ENCODE measurements around the gene SDHAF1.

- TF ChIP-seq, protein P1, sequence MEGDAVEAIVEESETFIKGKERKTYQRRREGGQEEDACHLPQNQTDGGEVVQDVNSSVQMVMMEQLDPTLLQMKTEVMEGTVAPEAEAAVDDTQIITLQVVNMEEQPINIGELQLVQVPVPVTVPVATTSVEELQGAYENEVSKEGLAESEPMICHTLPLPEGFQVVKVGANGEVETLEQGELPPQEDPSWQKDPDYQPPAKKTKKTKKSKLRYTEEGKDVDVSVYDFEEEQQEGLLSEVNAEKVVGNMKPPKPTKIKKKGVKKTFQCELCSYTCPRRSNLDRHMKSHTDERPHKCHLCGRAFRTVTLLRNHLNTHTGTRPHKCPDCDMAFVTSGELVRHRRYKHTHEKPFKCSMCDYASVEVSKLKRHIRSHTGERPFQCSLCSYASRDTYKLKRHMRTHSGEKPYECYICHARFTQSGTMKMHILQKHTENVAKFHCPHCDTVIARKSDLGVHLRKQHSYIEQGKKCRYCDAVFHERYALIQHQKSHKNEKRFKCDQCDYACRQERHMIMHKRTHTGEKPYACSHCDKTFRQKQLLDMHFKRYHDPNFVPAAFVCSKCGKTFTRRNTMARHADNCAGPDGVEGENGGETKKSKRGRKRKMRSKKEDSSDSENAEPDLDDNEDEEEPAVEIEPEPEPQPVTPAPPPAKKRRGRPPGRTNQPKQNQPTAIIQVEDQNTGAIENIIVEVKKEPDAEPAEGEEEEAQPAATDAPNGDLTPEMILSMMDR (IDR thresholded peaks at IDR 0.05 in 2 of 3, conservative IDR thresholded peaks at IDR 0.05 in 1 of 3; ENCODE audit: borderline replicate concordance in 1 of 3, insufficient read depth in 1 of 3, low read depth in 2 of 3, low read length in 2 of 3), result no peak
- TF ChIP-seq ELF1 (IDR thresholded peaks at IDR 0.05; ENCODE audit: borderline replicate concordance, low read depth) (no peak), EZH2 (IDR thresholded peaks at IDR 0.05) (no peak), MAX (IDR thresholded peaks at IDR 0.05) (no peak), ZBTB33 (IDR thresholded peaks at IDR 0.05; ENCODE audit: extremely low read depth, insufficient replicate concordance, low read length) (no peak), POLR2A (IDR thresholded peaks at IDR 0.05; ENCODE audit: borderline replicate concordance, extremely low read depth, insufficient read depth, insufficient read length) (no peak), CBX3 (IDR thresholded peaks at IDR 0.05; ENCODE audit: low read depth) (no peak), ZFX (IDR thresholded peaks at IDR 0.05) (no peak), EZH2phosphoT487 (IDR thresholded peaks at IDR 0.05; ENCODE audit: borderline replicate concordance) (no peak), ZNF274 (IDR thresholded peaks at IDR 0.05; ENCODE audit: low read depth, low read length) (no peak), YY1 (IDR thresholded peaks at IDR 0.05; ENCODE audit: extremely low read depth, insufficient replicate concordance, low read depth, low read length) (no peak), SP1 (IDR thresholded peaks at IDR 0.05; ENCODE audit: low read depth) (no peak)
- TF ChIP-seq, protein P2, sequence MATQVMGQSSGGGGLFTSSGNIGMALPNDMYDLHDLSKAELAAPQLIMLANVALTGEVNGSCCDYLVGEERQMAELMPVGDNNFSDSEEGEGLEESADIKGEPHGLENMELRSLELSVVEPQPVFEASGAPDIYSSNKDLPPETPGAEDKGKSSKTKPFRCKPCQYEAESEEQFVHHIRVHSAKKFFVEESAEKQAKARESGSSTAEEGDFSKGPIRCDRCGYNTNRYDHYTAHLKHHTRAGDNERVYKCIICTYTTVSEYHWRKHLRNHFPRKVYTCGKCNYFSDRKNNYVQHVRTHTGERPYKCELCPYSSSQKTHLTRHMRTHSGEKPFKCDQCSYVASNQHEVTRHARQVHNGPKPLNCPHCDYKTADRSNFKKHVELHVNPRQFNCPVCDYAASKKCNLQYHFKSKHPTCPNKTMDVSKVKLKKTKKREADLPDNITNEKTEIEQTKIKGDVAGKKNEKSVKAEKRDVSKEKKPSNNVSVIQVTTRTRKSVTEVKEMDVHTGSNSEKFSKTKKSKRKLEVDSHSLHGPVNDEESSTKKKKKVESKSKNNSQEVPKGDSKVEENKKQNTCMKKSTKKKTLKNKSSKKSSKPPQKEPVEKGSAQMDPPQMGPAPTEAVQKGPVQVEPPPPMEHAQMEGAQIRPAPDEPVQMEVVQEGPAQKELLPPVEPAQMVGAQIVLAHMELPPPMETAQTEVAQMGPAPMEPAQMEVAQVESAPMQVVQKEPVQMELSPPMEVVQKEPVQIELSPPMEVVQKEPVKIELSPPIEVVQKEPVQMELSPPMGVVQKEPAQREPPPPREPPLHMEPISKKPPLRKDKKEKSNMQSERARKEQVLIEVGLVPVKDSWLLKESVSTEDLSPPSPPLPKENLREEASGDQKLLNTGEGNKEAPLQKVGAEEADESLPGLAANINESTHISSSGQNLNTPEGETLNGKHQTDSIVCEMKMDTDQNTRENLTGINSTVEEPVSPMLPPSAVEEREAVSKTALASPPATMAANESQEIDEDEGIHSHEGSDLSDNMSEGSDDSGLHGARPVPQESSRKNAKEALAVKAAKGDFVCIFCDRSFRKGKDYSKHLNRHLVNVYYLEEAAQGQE (IDR thresholded peaks at IDR 0.05; ENCODE audit: low read depth), result no peak
These were observed 8.3 kb downstream of the SDHAF1 start for GRCh38 chr19:36003284-36003683.
